Mesendoderm (in vitro differentiated cells): ENCODE measurements around the gene NDUFB11.

Source experiments
- DNase-seq: peaks from one replicate; pipeline ENCODE4 v3.0.0; 2013
- H2AK5ac ChIP-seq: 2 replicates; pipeline ENCODE4 v1.6.1; 2013; ENCODE audit warnings: low read length, inconsistent platforms
- H2BK120ac ChIP-seq: 2 replicates; pipeline ENCODE4 v1.6.1; 2013; ENCODE audit warnings: low read depth, mild to moderate bottlenecking, low read length, moderate library complexity, mixed read lengths
- H2BK15ac ChIP-seq: replicated peaks from 2 replicates; pipeline ENCODE4 v1.6.1; 2013; ENCODE audit warnings: low read depth, mild to moderate bottlenecking, moderate library complexity
- H2BK5ac ChIP-seq: 2 replicates; pipeline ENCODE4 v1.6.1; 2013; ENCODE audit warnings: low read length, inconsistent platforms
- H3K18ac ChIP-seq: 2 replicates; pipeline ENCODE4 v1.6.1; 2013; ENCODE audit warnings: mild to moderate bottlenecking, low read length, mixed read lengths
- H3K23ac ChIP-seq: one replicate; pipeline ENCODE4 v1.6.1; 2013; ENCODE audit warnings: low read length
- H3K27ac ChIP-seq: 2 replicates; pipeline ENCODE4 v1.5.1; 2013; ENCODE audit warnings: low read depth, mild to moderate bottlenecking, inconsistent platforms, low read length, moderate library complexity
- H3K27me3 ChIP-seq: 2 replicates; pipeline ENCODE4 v1.6.1; 2013; ENCODE audit warnings: low read length, control low read depth, mild to moderate bottlenecking, inconsistent platforms; ENCODE audit not compliant: insufficient read depth, poor library complexity
- H3K36me3 ChIP-seq: 2 replicates; pipeline ENCODE4 v1.6.1; 2013; ENCODE audit warnings: low read length, inconsistent platforms; ENCODE audit not compliant: control insufficient read depth, insufficient read depth
- H3K4ac ChIP-seq: one replicate; pipeline ENCODE4 v1.6.1; 2013; ENCODE audit warnings: low read depth, mild to moderate bottlenecking, low read length, moderate library complexity
- H3K4me1 ChIP-seq: 2 replicates; pipeline ENCODE4 v1.6.1; 2013; ENCODE audit warnings: low read depth, low read length, inconsistent platforms; ENCODE audit not compliant: control insufficient read depth
- H3K4me2 ChIP-seq: 2 replicates; pipeline ENCODE4 v1.6.1; 2013; ENCODE audit warnings: low read length
- H3K4me3 ChIP-seq: 2 replicates; pipeline ENCODE4 v1.5.1; 2013; ENCODE audit warnings: mild to moderate bottlenecking, low read length
- H3K56ac ChIP-seq: one replicate; pipeline ENCODE4 v1.6.1; 2013; ENCODE audit warnings: low read length
- H3K79me1 ChIP-seq: 2 replicates; pipeline ENCODE4 v1.6.1; 2013; ENCODE audit warnings: low read length, inconsistent platforms
- H3K79me2 ChIP-seq: 2 replicates; pipeline ENCODE4 v1.6.1; 2013; ENCODE audit warnings: mild to moderate bottlenecking, low read length; ENCODE audit not compliant: control insufficient read depth, insufficient read depth
- H3K9ac ChIP-seq: 2 replicates; pipeline ENCODE4 v1.6.1; 2013; ENCODE audit warnings: low read length, inconsistent platforms
- H4K5ac ChIP-seq: one replicate; pipeline ENCODE4 v1.6.1; 2013; ENCODE audit warnings: low read length
- H4K8ac ChIP-seq: one replicate; pipeline ENCODE4 v1.6.1; 2013; ENCODE audit warnings: low read depth, mild to moderate bottlenecking, control low read depth, low read length, moderate library complexity
- WGBS: extraction: QIAGEN DNeasy Blood & Tissue Kit; methylation state at CpG from one replicate; pipeline ENCODE4 v1.1.7; 2013; ENCODE audit warnings: low lambda C conversion rate, missing lambda C conversion rate; ENCODE audit not compliant: insufficient coverage; ENCODE audit errors: extremely low coverage; 5-methylcytosine and 5-hydroxymethylcytosine counted together

NDUFB11 gene

GRCh38 chrX:47169273-47169672, 24.8 kb upstream of the NDUFB11 start:
- Histone ChIP-seq H2BK15ac (no peak overlapping the region), H2BK120ac (no peak overlapping the region), H3K27ac (no peak overlapping the region), H3K79me2 (no peaks in the 10 kb centered on the region), H3K4me2 (no peak overlapping the region), H3K4me1 (no peaks in the 10 kb centered on the region), H3K18ac (no peak overlapping the region), H3K56ac (no peak overlapping the region), H3K23ac (no peak overlapping the region), H2BK5ac (no peak overlapping the region), H4K5ac (no peak overlapping the region), H3K9ac (no peak overlapping the region), H3K4ac (no peak overlapping the region), H3K27me3 (no peaks in the 10 kb centered on the region), H4K8ac (no peak overlapping the region), H3K36me3 (no peaks in the 10 kb centered on the region), H3K79me1 (no peaks in the 10 kb centered on the region), H3K4me3 (no peak overlapping the region), H2AK5ac (no peak overlapping the region)
- WGBS, result no CpG with 5 or more reads among the region's 19 CpGs
- DNase-seq, result no peak

- Histone ChIP-seq H2BK5ac (no peak overlapping the region), H3K27me3 (no peaks in the 10 kb centered on the region), H4K5ac (no peak overlapping the region), H3K4me2 (no peak overlapping the region), H3K4ac (no peak overlapping the region), H3K79me2 (no peaks in the 10 kb centered on the region), H3K27ac (no peak overlapping the region), H2BK120ac (no peak overlapping the region), H3K9ac (no peak overlapping the region), H3K4me3 (no peak overlapping the region), H3K18ac (no peak overlapping the region), H3K79me1 (no peaks in the 10 kb centered on the region), H2AK5ac (no peak overlapping the region), H3K56ac (no peak overlapping the region), H3K23ac (no peak overlapping the region), H2BK15ac (no peak overlapping the region), H4K8ac (no peak overlapping the region), H3K4me1 (no peaks in the 10 kb centered on the region), H3K36me3 (no peaks in the 10 kb centered on the region)
- no peak for DNase-seq
- WGBS, result no CpG with 5 or more reads among the region's 6 CpGs
These were observed 24.1 kb upstream of the NDUFB11 start for GRCh38 chrX:47168495-47169073.

GRCh38 chrX:47166126-47166525, 21.6 kb upstream of the NDUFB11 start:
- Histone ChIP-seq H2AK5ac (no peak overlapping the region), H3K4me3 (no peak overlapping the region), H2BK120ac (no peak overlapping the region), H3K9ac (no peak overlapping the region), H3K23ac (no peak overlapping the region), H3K4ac (no peak overlapping the region), H3K56ac (no peak overlapping the region), H4K8ac (no peak overlapping the region), H2BK15ac (no peak overlapping the region), H3K79me1 (no peaks in the 10 kb centered on the region), H3K4me2 (no peak overlapping the region), H3K27me3 (no peaks in the 10 kb centered on the region), H4K5ac (no peak overlapping the region), H3K79me2 (no peaks in the 10 kb centered on the region), H3K18ac (no peak overlapping the region), H3K27ac (no peak overlapping the region), H3K36me3 (no peaks in the 10 kb centered on the region), H3K4me1 (no peaks in the 10 kb centered on the region), H2BK5ac (no peak overlapping the region)
- WGBS, result no CpG with 5 or more reads among the region's 5 CpGs
- DNase-seq, result no peak

DNA sequence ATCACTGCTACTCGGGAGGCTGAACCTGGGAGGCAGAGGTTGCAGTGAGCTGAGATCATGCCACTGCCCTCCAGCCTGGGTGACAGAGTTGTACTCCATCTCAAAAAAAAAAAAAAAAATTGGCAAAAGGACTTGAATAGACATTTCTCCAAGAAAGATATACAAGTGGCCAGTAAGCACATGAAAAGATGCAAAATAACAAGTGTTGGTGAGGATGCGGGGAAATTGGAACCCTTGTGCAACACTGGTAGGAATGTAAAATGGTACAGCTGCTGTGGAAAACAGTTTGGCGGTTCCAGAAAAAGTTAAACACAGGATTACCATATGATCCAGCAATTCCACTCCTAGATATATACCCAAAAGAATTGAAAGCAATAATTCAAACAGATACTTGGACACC, 19.9 kb upstream of the NDUFB11 start:
- Histone ChIP-seq H2BK15ac (no peak overlapping the region), H3K23ac (no peak overlapping the region)

GRCh38 chrX:47162927-47163583, 18.6 kb upstream of the NDUFB11 start:
- H2BK5ac ChIP-seq, result no peak overlapping the region
- no peak overlapping the region for H4K5ac ChIP-seq
- H3K36me3 ChIP-seq, result no peaks in the 10 kb centered on the region
- H3K4me2 ChIP-seq, result no peak overlapping the region
- 100% methylated on average over 1 of the region's 5 CpGs for WGBS
- H3K79me1 ChIP-seq, result no peaks in the 10 kb centered on the region
- no peaks in the 10 kb centered on the region for H3K27me3 ChIP-seq
- H3K4me1 ChIP-seq, result no peaks in the 10 kb centered on the region
- H2BK120ac ChIP-seq, result no peak overlapping the region
- no peak overlapping the region for H3K4me3 ChIP-seq
- H3K23ac ChIP-seq, result no peak overlapping the region
- no peak overlapping the region for H3K9ac ChIP-seq
- no peak for DNase-seq
- H4K8ac ChIP-seq, result no peak overlapping the region
- no peak overlapping the region for H2AK5ac ChIP-seq
- no peak overlapping the region for H3K56ac ChIP-seq
- H3K4ac ChIP-seq, result no peak overlapping the region
- H3K27ac ChIP-seq, result no peak overlapping the region
- H3K18ac ChIP-seq, result no peak overlapping the region
- no peaks in the 10 kb centered on the region for H3K79me2 ChIP-seq
- no peak overlapping the region for H2BK15ac ChIP-seq

More for the DNA sequence above, 19.9 kb upstream of the NDUFB11 start:
- H3K79me1 ChIP-seq, result no peaks in the 10 kb centered on the region
- no peak overlapping the region for H3K4me3 ChIP-seq
- no peak overlapping the region for H2BK120ac ChIP-seq
- H3K9ac ChIP-seq, result no peak overlapping the region
- H4K8ac ChIP-seq, result no peak overlapping the region
- H3K56ac ChIP-seq, result no peak overlapping the region
- no peak overlapping the region for H2BK5ac ChIP-seq
- DNase-seq, result no peak
- no peaks in the 10 kb centered on the region for H3K36me3 ChIP-seq
- no peaks in the 10 kb centered on the region for H3K27me3 ChIP-seq
- no CpG with 5 or more reads among the region's 3 CpGs for WGBS
- no peak overlapping the region for H2AK5ac ChIP-seq
- H4K5ac ChIP-seq, result no peak overlapping the region
- H3K18ac ChIP-seq, result no peak overlapping the region
- no peaks in the 10 kb centered on the region for H3K79me2 ChIP-seq
- no peak overlapping the region for H3K27ac ChIP-seq
- H3K4ac ChIP-seq, result no peak overlapping the region
- H3K4me2 ChIP-seq, result no peak overlapping the region
- H3K4me1 ChIP-seq, result no peaks in the 10 kb centered on the region

DNA sequence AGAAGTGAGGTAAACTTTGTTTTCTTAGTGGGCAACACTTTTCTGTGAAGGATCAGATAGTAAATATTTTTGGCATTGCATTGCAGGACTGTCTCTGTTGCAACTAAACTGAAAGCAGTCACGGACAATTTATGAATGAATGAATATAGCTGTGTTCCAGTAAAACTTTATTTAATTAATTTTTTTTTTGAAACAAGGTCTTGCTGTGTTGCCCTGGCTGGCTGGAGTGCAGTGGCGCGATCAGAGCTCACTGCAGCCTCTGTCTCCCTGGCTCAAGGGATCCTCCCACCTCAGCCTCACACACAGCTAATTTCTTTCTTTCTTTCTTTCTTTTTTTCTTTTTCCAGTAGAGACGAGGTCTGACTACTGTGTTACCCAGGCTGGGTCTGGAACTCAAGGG, 16.3 kb upstream of the NDUFB11 start:
- Histone ChIP-seq H3K27ac (no peak overlapping the region), H3K4ac (no peak overlapping the region), H3K4me1 (no peaks in the 10 kb centered on the region), H3K36me3 (no peaks in the 10 kb centered on the region), H3K56ac (no peak overlapping the region), H3K23ac (no peak overlapping the region), H3K79me1 (no peaks in the 10 kb centered on the region), H3K4me3 (no peak overlapping the region), H3K27me3 (no peaks in the 10 kb centered on the region), H3K18ac (no peak overlapping the region), H2BK120ac (no peak overlapping the region), H4K5ac (no peak overlapping the region), H3K4me2 (no peak overlapping the region), H3K79me2 (peaks cover 13% of the 10 kb centered on the region), H2AK5ac (no peak overlapping the region), H4K8ac (no peak overlapping the region), H3K9ac (no peak overlapping the region), H2BK15ac (no peak overlapping the region), H2BK5ac (no peak overlapping the region)
- DNase-seq, result no peak
- WGBS, result no CpG with 5 or more reads among the region's 4 CpGs
